CD4-positive, alpha-beta T cell (primary cell): ENCODE data around the gene EFHC2. TPM values are rescaled to one million over a fixed set of nuclear protein-coding genes. Genes with fewer than 3 reads are reported as not detected.

Experiments
- ATAC-seq: fragments of 200-7000 bp; cut with Tn5 transposase; one replicate; pipeline ENCODE4 v1.10.0; 2022; ENCODE audit warnings: mild to moderate bottlenecking; ENCODE audit not compliant: poor library complexity
- CTCF ChIA-PET: fragments of 350-600 bp; sonication (Branson Sonifier 250); formaldehyde crosslinking; loops from one replicate; lab custom pipeline; 2021; ENCODE audit warnings: antibody characterized with exemption, inconsistent platforms; lab: Charles Lee
- POLR2A ChIA-PET: fragments of 350-600 bp; sonication (Branson Sonifier 250); formaldehyde crosslinking; loops from one replicate; lab custom pipeline; 2021; ENCODE audit warnings: antibody characterized with exemption, inconsistent platforms; lab: Charles Lee
- DNase-seq, 14 experiments: peaks; one replicate each; pipeline ENCODE4 v3.0.0-alpha.2; 2013 to 2020; ENCODE audit warnings: mixed read lengths in 2 of 14
- H3K27ac ChIP-seq, 2 donors: one replicate each; pipeline versions ENCODE4 v1.5.1 to v1.7.0; 2013; ENCODE audit warnings: low read length in 2 of 2, low read depth in 1 of 2, mild to moderate bottlenecking in 1 of 2
- H3K27me3 ChIP-seq, 2 experiments: 1 replicate in 1 of 2; 2 replicates in 1 of 2; pipeline versions ENCODE4 v1.6.1 to v1.7.0; 2013; ENCODE audit warnings: low read length in 2 of 2, control low read depth in 1 of 2, mild to moderate bottlenecking in 1 of 2, moderate library complexity in 1 of 2; ENCODE audit not compliant: insufficient read depth in 2 of 2, control insufficient read depth in 1 of 2
- H3K36me3 ChIP-seq: one replicate; pipeline ENCODE4 v1.6.1; 2013; ENCODE audit warnings: low read length, control low read depth; ENCODE audit not compliant: insufficient read depth
- H3K4me1 ChIP-seq: one replicate; pipeline ENCODE4 v1.6.1; 2013; ENCODE audit warnings: low read length, control low read depth; ENCODE audit not compliant: insufficient read depth
- H3K4me3 ChIP-seq: one replicate; pipeline ENCODE4 v1.5.1; 2013; ENCODE audit warnings: mild to moderate bottlenecking, low read length, moderate library complexity
- H3K9me3 ChIP-seq, 2 experiments: 1 replicate in 1 of 2; 2 replicates in 1 of 2; pipeline versions ENCODE4 v1.6.1 to v1.7.0; 2013; ENCODE audit warnings: low read length in 2 of 2, mild to moderate bottlenecking in 2 of 2, control low read depth in 1 of 2, moderate library complexity in 1 of 2; ENCODE audit not compliant: control insufficient read depth in 1 of 2, insufficient read depth in 1 of 2
- H3K27ac Mint-ChIP-seq: one replicate; pipeline ENCODE4 v1.8.0; 2020; ENCODE audit warnings: mixed read lengths
- H3K27me3 Mint-ChIP-seq: one replicate; pipeline ENCODE4 v1.8.0; 2021; ENCODE audit warnings: mixed read lengths
- H3K36me3 Mint-ChIP-seq: one replicate; pipeline ENCODE4 v1.8.0; 2021; ENCODE audit warnings: low read depth, mixed read lengths
- H3K4me1 Mint-ChIP-seq: one replicate; pipeline ENCODE4 v1.8.0; 2021; ENCODE audit warnings: low read depth, mixed read lengths
- H3K4me3 Mint-ChIP-seq: one replicate; pipeline ENCODE4 v1.8.0; 2020; ENCODE audit warnings: mild to moderate bottlenecking, mixed read lengths
- H3K9me3 Mint-ChIP-seq: one replicate; pipeline ENCODE4 v1.8.0; 2020; ENCODE audit warnings: mixed read lengths
- intact Hi-C, 2 experiments: fragments of 100-400 bp; cut with DNase I in 1 of 2; cut with micrococcal nuclease in 1 of 2; formaldehyde crosslinking; loops; one replicate each; pipeline versions ENCODE4 v1.15.1 to v1.9.0; 2023 to 2025; cut with DNase I, micrococcal nuclease
- polyA plus RNA-seq, 2 donors: library from polyadenylated mRNA; unstranded; fragments of 120-200 nt; gene quantifications; one replicate each; pipeline ENCODE4 v1.2.1, GENCODE V29; 2013
- total RNA-seq, 174 experiments: library from RNA in 2 of 174; stranded (reverse) in 2 of 174; gene quantifications; one replicate each; pipeline ENCODE4 v1.2.3 and lab custom pipeline; 2021 to 2026
- TF ChIP-seq, protein P1 (sequence below): fragments of 200-600 bp; IDR thresholded peaks from one replicate; pipeline ENCODE4 v1.8.0; 2022; ENCODE audit warnings: antibody characterized with exemption, mild to moderate bottlenecking

EFHC2 gene, protein sequence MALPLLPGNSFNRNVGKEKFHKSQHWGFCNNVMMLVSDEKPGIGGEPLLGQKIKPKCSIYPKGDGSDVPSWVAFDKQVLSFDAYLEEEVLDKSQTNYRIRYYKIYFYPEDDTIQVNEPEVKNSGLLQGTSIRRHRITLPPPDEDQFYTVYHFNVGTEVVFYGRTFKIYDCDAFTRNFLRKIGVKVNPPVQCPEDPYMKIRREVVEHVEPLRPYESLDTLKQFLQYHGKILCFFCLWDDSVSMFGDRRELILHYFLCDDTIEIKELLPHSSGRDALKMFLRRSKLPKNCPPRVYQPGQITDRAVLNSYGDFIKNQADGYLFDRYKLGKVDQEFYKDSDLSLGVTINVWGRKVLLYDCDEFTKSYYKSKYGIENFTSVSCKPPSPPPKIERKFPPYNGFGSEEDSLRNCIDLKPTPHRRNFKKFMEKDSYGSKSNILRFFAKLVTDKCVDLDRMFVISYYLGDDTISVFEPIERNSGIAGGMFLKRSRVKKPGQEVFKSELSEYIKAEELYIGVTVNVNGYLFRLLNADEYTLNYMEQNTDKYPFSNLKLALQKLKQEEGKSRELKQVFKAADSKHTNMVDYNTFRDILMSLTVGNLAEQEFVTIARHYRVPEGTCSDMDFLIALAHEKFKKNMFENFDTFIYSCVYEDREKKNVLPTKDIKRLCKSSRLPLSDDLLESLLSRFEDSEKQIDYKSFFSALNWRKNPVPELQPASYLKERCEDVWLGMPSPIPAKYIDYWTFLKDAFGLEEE
- total RNA-seq, result 1 to 10 TPM; 2.7 to 3.0 TPM
- polyA plus RNA-seq (2013, experiment 1 of 2), result 2.4 TPM
- polyA plus RNA-seq (2013, experiment 2 of 2), result 2.0 TPM
- 0 to 9.5 (median 1.5) reads per million in 172 experiments for total RNA-seq (lab: John Stamatoyannopoulos, UW)

DNA sequence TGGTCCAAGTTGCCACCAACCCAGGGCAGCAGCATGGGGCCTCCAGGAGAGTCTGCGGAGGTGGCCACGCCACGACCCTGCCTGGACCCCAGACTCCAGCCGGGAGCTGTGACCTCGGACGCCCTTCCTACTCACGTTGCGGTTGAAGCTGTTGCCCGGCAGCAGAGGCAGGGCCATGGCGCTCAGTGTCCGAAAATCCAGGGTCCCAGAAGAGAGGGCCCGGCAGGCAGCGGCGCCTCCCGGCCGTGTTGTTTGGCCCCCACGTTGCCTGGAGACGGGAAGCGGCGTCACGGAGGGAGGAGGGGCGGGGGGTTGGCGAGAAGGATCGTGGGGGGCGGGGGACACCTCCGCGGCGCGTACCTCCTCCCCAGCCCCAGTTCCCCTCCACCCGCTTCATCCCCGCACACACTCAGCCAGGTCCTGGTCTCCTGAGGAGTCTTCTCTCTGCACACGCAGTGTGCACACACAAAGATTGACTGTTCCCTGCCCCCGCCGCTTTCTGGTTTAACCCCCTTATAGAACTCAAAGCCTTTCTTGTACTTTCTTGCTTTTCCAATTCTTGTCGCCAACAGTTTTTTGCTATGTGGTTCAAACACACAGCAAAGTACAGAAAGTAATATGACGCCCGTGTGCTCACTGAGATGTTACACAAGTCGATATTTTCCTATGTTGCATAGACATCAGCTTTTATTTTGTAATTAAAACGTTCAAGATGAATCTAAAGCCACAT, at the start of gene EFHC2:
Gene EFHC2, minus strand, starts transcription at position 261 of the 730 bp plus-strand sequence. Its CDS starts 84 bp downstream, at position 177.
- ChIA-PET POLR2A (interaction anchor here (1.2 to 1.7 kb wide), 2 partner anchors 91 to 98 kb away, joined by 7 to 10 read pairs; no protein-coding TSS in a partner anchor), CTCF (no interaction called here)
- Mint-ChIP-seq H3K4me1 (peaks cover 43% of the 10 kb centered on the region), H3K36me3 (peaks cover 11% of the 10 kb centered on the region), H3K27ac (peak within 1 kb of the TSS; percentile 95), H3K9me3 (no peaks in the 10 kb centered on the region), H3K4me3 (peak within 1 kb of the TSS; percentile 95), H3K27me3 (no peaks in the 10 kb centered on the region)
- no peaks in the 10 kb centered on the region for H3K36me3 ChIP-seq
- DNase-seq, result peak; percentile 27 to 82 (median 52)
- TF ChIP-seq, protein P1, sequence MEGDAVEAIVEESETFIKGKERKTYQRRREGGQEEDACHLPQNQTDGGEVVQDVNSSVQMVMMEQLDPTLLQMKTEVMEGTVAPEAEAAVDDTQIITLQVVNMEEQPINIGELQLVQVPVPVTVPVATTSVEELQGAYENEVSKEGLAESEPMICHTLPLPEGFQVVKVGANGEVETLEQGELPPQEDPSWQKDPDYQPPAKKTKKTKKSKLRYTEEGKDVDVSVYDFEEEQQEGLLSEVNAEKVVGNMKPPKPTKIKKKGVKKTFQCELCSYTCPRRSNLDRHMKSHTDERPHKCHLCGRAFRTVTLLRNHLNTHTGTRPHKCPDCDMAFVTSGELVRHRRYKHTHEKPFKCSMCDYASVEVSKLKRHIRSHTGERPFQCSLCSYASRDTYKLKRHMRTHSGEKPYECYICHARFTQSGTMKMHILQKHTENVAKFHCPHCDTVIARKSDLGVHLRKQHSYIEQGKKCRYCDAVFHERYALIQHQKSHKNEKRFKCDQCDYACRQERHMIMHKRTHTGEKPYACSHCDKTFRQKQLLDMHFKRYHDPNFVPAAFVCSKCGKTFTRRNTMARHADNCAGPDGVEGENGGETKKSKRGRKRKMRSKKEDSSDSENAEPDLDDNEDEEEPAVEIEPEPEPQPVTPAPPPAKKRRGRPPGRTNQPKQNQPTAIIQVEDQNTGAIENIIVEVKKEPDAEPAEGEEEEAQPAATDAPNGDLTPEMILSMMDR, result no peak
- peak; percentile 54 for ATAC-seq
- H3K9me3 ChIP-seq, result no peaks in the 10 kb centered on the region
- no peaks in the 10 kb centered on the region for H3K27me3 ChIP-seq
- H3K4me1 ChIP-seq, result peaks cover 18% of the 10 kb centered on the region
- H3K27ac ChIP-seq, result peak within 1 kb of the TSS; percentile 65 to 92
- peak within 1 kb of the TSS; percentile 65 for H3K4me3 ChIP-seq
- intact Hi-C loops, result loop anchor here in 1 of 2 experiments (10.0 kb wide), 1 partner anchor 79 kb away; no protein-coding TSS in a partner anchor

DNA sequence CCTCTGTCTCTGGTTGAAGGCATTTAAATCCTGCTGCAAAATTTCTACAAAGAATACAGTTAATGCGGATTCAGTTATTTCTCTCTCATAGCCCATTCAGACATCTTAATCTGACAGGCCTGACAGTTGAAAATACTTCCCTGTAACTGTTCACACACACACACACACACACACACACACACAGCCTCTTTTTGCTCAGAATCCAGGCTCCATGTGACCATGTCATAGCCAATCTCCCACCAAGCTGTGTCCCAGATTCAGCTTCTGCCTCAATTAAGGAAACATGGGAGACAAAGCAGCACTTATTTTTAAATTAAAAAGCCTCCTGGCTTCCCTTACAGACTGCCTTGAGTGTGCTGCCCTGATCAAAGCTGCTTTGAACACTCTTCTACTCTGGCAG, 49.3 kb upstream of the EFHC2 start:
- H3K4me1 Mint-ChIP-seq, result peaks cover 4% of the 10 kb centered on the region
- Histone ChIP-seq H3K27me3 (no peaks in the 10 kb centered on the region), H3K36me3 (no peaks in the 10 kb centered on the region), H3K4me1 (no peaks in the 10 kb centered on the region), H3K4me3 (no peak overlapping the region), H3K9me3 (no peaks in the 10 kb centered on the region), H3K27ac (no peak overlapping the region)
- no peaks in the 10 kb centered on the region for H3K36me3 Mint-ChIP-seq
- H3K4me3 Mint-ChIP-seq, result no peak overlapping the region
- peak in 1 of 14 experiments; percentile 0 for DNase-seq
- no peaks in the 10 kb centered on the region for H3K9me3 Mint-ChIP-seq
- ChIA-PET POLR2A (no interaction called here), CTCF (no interaction called here)
- H3K27me3 Mint-ChIP-seq, result no peaks in the 10 kb centered on the region
- H3K27ac Mint-ChIP-seq, result no peak overlapping the region
- no peak for ATAC-seq
- intact Hi-C loops, result no loop called here
- TF ChIP-seq, protein P1, result no peak

DNA sequence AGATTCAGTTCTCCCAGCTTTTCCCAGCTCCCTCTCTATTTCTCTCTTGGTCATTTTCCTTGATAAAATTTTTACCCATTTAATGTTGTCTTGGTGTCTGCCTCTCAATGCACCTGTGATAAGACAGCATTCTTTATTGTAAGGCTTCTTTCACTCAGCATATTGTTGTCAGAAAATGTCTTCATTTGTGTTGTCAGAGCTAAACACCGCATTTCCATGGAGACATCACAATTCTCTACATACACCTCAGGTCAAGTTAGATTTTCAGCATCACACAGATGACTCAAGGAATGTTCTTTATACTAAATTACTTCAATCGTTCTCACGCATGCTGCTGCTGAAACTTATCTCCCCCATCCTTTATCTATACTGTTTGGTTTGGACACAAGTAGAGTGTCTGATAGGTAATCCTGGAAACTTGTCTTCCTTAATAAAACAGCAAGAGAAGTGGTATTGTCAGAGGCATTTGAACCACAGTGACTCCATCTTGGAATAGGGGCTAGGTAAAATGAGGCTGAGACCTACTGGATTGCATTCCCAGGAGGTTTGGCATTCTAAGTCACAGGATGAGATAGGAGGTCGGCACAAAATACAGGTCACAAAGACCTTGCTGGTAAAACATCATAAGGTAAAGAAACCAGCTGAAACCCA, 41.3 kb upstream of the EFHC2 start:
- H3K27ac ChIP-seq, result no peak overlapping the region
- no peaks in the 10 kb centered on the region for H3K36me3 Mint-ChIP-seq
- H3K27me3 Mint-ChIP-seq, result no peaks in the 10 kb centered on the region
- H3K4me1 Mint-ChIP-seq, result no peaks in the 10 kb centered on the region
- no peaks in the 10 kb centered on the region for H3K9me3 ChIP-seq
- TF ChIP-seq, protein P1, result no peak
- POLR2A ChIA-PET, result no interaction called here
- no peaks in the 10 kb centered on the region for H3K4me1 ChIP-seq
- intact Hi-C loops, result no loop called here
- no peak overlapping the region for H3K4me3 ChIP-seq
- H3K4me3 Mint-ChIP-seq, result no peak overlapping the region
- no peaks in the 10 kb centered on the region for H3K36me3 ChIP-seq
- no peaks in the 10 kb centered on the region for H3K9me3 Mint-ChIP-seq
- CTCF ChIA-PET, result no interaction called here
- H3K27ac Mint-ChIP-seq, result no peak overlapping the region
- DNase-seq (no peak), ATAC-seq (no peak)
- H3K27me3 ChIP-seq, result no peaks in the 10 kb centered on the region
